A549 (cell line): ENCODE measurements around the gene ARAP2. TPM values are rescaled to one million over a fixed set of nuclear protein-coding genes. Genes with fewer than 3 reads are reported as not detected.

Experiments used
- ATAC-seq, 2 experiments: fragments of 200-7000 bp in 1 of 2; fragments of >200 bp in 1 of 2; cut with Nextera tagmentation in 1 of 2; cut with Tn5 transposase in 1 of 2; 3 replicates each; pipeline versions ENCODE4 v1.8.0 to v1.9.1; 2018 to 2020; ENCODE audit warnings: mild to moderate bottlenecking in 1 of 2, moderate library complexity in 1 of 2
- CTCF ChIA-PET: fragments of 300-600 bp; sonication (Branson Sonifier 250); formaldehyde crosslinking; extraction: SDS; loops from one replicate; lab custom pipeline; 2021; ENCODE audit warnings: antibody characterized with exemption, inconsistent platforms; lab: Yijun Ruan, JAX
- POLR2A ChIA-PET: fragments of 350-600 bp; formaldehyde crosslinking; extraction: SDS; loops from one replicate; lab custom pipeline; 2021; ENCODE audit warnings: antibody characterized with exemption, inconsistent platforms; lab: Yijun Ruan, JAX
- DNase-seq, 2 experiments: peaks; one replicate each; pipeline versions ENCODE4 v3.0.0 to v3.0.0-alpha.2; 2011 to 2016; ENCODE audit warnings: low read depth in 1 of 2, low spot score in 1 of 2
- FAIRE-seq: peaks from 2 replicates; lab custom pipeline; 2011; peaks lifted over from hg19 to GRCh38; lab: Jason Lieb, UNC
- H3K27ac ChIP-seq, 2 experiments: fragments of >200 bp; sonication (Bioruptor Twin); formaldehyde crosslinking; 3 replicates each; pipeline ENCODE4 v1.5.1; 2016 to 2017
- H3K4me1 ChIP-seq: fragments of >200 bp; sonication (Bioruptor Twin); formaldehyde crosslinking; 3 replicates; pipeline ENCODE4 v1.6.1; 2016
- H3K4me2 ChIP-seq: fragments of >200 bp; sonication (Bioruptor Twin); formaldehyde crosslinking; 3 replicates; pipeline ENCODE4 v1.6.1; 2016
- H3K4me3 ChIP-seq: fragments of >200 bp; sonication (Bioruptor Twin); formaldehyde crosslinking; 3 replicates; pipeline ENCODE4 v1.5.1; 2016
- H3K9me3 ChIP-seq: fragments of >200 bp; sonication (Bioruptor Twin); formaldehyde crosslinking; 3 replicates; pipeline ENCODE4 v1.6.1; 2016
- BHLHE40 ChIP-seq: IDR thresholded peaks from 2 replicates; pipeline ENCODE4 v1.6.1; 2012; ENCODE audit warnings: low read depth, low read length, inconsistent platforms
- CBX8 ChIP-seq: fragments of 200-600 bp; sonication (generic); IDR thresholded peaks from 2 replicates; pipeline ENCODE4 v1.6.1; 2016
- EP300 ChIP-seq, 2 experiments: fragments of >200 bp; sonication (Bioruptor Twin); formaldehyde crosslinking; IDR thresholded peaks; 2 replicates in 1 of 2; 3 replicates in 1 of 2; pipeline ENCODE4 v1.6.1; 2016 to 2017
- ESRRA ChIP-seq: fragments of 150-350 bp; IDR thresholded peaks from 2 replicates; pipeline ENCODE4 v1.6.1; 2014; ENCODE audit warnings: mild to moderate bottlenecking, low read length, borderline replicate concordance
- FOXS1 ChIP-seq: fragments of 250-450 bp; sonication (Bioruptor Pico); IDR thresholded peaks from 2 replicates; pipeline ENCODE4 v1.5.0; 2020; ENCODE audit warnings: mild to moderate bottlenecking, moderate library complexity
- HDAC2 ChIP-seq: fragments of 200-600 bp; sonication (generic); IDR thresholded peaks from 2 replicates; pipeline ENCODE4 v1.6.1; 2016
- HEYL ChIP-seq: fragments of 250-450 bp; sonication (Bioruptor Pico); IDR thresholded peaks from 2 replicates; pipeline ENCODE4 v1.8.0; 2021; ENCODE audit warnings: mild to moderate bottlenecking, moderate library complexity
- KDM5A ChIP-seq: fragments of 200-600 bp; sonication (generic); IDR thresholded peaks from 2 replicates; pipeline ENCODE4 v1.6.1; 2016; ENCODE audit warnings: antibody characterized with exemption, mild to moderate bottlenecking
- MAFK ChIP-seq: fragments of 450-650 bp; IDR thresholded peaks from 2 replicates; pipeline ENCODE4 v1.6.1; 2014; ENCODE audit not compliant: partially characterized antibody
- MAZ ChIP-seq: fragments of 150-350 bp; IDR thresholded peaks from 2 replicates; pipeline ENCODE4 v1.6.1; 2014; ENCODE audit warnings: antibody characterized with exemption, low read depth, low read length, borderline replicate concordance
- NFE2L2 ChIP-seq: fragments of 150-350 bp; conservative IDR thresholded peaks from 2 replicates; pipeline ENCODE4 v1.6.1; 2014; ENCODE audit warnings: low read length
- POLR2A ChIP-seq: IDR thresholded peaks from 2 replicates; pipeline ENCODE4 v1.6.1; 2012; ENCODE audit warnings: mild to moderate bottlenecking, low read length
- RNF2 ChIP-seq: fragments of 200-600 bp; sonication (generic); IDR thresholded peaks from 2 replicates; pipeline ENCODE4 v1.6.1; 2016; ENCODE audit warnings: low read depth, mild to moderate bottlenecking, antibody characterized with exemption, moderate library complexity, borderline replicate concordance
- SREBF2 ChIP-seq: fragments of 450-650 bp; IDR thresholded peaks from 2 replicates; pipeline ENCODE4 v1.6.1; 2014; ENCODE audit warnings: mild to moderate bottlenecking, moderate library complexity
- TP53 ChIP-seq: fragments of 250-450 bp; sonication (Bioruptor Pico); IDR thresholded peaks from 2 replicates; pipeline ENCODE4 v1.5.0; 2021; ENCODE audit warnings: mild to moderate bottlenecking, moderate library complexity
- WGBS: methylation state at CpG from one replicate; pipeline ENCODE4 v1.1.6; 2017; ENCODE audit errors: missing lambda C conversion rate; 5-methylcytosine and 5-hydroxymethylcytosine counted together
- polyA plus RNA-seq, 4 experiments: library from polyadenylated mRNA; depleted of rRNA in 3 of 4; stranded (reverse); fragments of >200 nt; fragmentation: RNase III in 1 of 4; extraction: RNeasy Plus Mini Kit Qiagen cat#74134 plus additional on column Dnase treatment in 1 of 4; gene quantifications; 2 replicates in 3 of 4; 3 replicates in 1 of 4; pipeline ENCODE4 v1.2.3, GENCODE V29; 2011 to 2017
- TF ChIP-seq, protein P1 (sequence below): fragments of >200 bp; sonication (Bioruptor Twin); formaldehyde crosslinking; IDR thresholded peaks from 3 replicates; pipeline ENCODE4 v1.6.1; 2016
- TF ChIP-seq, protein P2 (sequence below): fragments of >200 bp; sonication (Bioruptor Twin); formaldehyde crosslinking; IDR thresholded peaks from 3 replicates; pipeline ENCODE4 v1.5.1; 2016
- TF ChIP-seq, protein P3 (sequence below): IDR thresholded peaks from 2 replicates; pipeline ENCODE4 v1.6.1; 2012; ENCODE audit warnings: low read depth, borderline replicate concordance
- TF ChIP-seq, protein P4 (sequence below): fragments of 450-650 bp; IDR thresholded peaks from 2 replicates; pipeline ENCODE4 v1.6.1; 2014; ENCODE audit warnings: antibody characterized with exemption
- TF ChIP-seq, protein P5 (sequence below): fragments of 250-450 bp; sonication (Bioruptor Pico); IDR thresholded peaks from 2 replicates; pipeline ENCODE4 v1.5.0; 2021; ENCODE audit warnings: mild to moderate bottlenecking, moderate library complexity, borderline replicate concordance
- TF ChIP-seq, protein P6 (sequence below): fragments of 250-450 bp; sonication (Bioruptor Pico); IDR thresholded peaks from 2 replicates; pipeline ENCODE4 v1.5.0; 2020; ENCODE audit warnings: low read depth, mild to moderate bottlenecking, moderate library complexity

ARAP2 gene
- polyA plus RNA-seq, 2 of the 4 experiments (the other 2 are of a cell fraction) = 0.34 to 0.75 TPM

DNA sequence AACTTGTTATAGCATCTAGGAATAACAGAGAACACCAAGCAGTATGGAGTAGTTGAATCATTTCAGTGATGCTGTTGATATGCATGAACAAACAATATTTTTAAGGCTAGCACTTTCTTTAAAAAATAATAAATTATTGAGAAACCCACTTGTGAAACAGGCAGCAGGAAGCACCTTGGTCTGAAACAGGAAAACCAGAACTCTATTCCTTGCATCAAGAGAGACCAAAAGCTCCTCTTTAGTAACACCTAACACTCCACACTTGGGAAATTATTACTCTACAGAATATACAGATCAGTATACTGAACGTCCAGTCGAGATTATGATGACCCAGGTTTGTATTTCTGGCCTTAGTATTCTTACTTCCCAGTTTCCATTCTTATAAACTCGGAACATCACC lies 129.0 kb downstream of the ARAP2 start:
- no peak for FAIRE-seq
- CTCF ChIA-PET = no interaction called here

DNA sequence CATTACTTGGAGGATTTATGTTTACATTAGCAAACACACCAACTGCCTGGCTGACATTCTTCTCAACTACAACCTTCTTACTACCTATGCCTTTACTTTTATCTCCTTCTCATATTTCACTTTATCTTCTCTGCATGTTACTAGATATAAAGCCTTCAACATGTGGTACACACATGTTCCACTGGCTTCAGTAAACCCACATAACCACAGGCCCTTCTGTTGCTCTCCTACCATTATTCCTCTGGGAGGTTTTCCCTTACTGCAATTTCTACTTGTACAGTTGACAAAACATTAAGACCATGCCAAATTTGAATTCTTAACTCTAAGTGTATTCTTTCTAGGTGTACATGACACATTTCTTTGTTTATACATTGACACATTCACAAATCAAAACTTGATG lies 133.1 kb downstream of the ARAP2 start:
- ATAC-seq = no peak
- TF ChIP-seq HDAC2 (no peak), MAFK (no peak), SREBF2 (no peak)
- TF ChIP-seq, protein P1, sequence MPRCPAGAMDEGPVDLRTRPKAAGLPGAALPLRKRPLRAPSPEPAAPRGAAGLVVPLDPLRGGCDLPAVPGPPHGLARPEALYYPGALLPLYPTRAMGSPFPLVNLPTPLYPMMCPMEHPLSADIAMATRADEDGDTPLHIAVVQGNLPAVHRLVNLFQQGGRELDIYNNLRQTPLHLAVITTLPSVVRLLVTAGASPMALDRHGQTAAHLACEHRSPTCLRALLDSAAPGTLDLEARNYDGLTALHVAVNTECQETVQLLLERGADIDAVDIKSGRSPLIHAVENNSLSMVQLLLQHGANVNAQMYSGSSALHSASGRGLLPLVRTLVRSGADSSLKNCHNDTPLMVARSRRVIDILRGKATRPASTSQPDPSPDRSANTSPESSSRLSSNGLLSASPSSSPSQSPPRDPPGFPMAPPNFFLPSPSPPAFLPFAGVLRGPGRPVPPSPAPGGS = no peak
- Histone ChIP-seq H3K4me3 (no peak overlapping the region), H3K4me2 (no peak overlapping the region), H3K9me3 (no peaks in the 10 kb centered on the region), H3K4me1 (no peaks in the 10 kb centered on the region), H3K27ac (no peak overlapping the region)
- no peak for FAIRE-seq
- ChIA-PET CTCF (no interaction called here), POLR2A (no interaction called here)
- DNase-seq = no peak

More for the DNA sequence above, 129.0 kb downstream of the ARAP2 start:
- TF ChIP-seq, protein P2, sequence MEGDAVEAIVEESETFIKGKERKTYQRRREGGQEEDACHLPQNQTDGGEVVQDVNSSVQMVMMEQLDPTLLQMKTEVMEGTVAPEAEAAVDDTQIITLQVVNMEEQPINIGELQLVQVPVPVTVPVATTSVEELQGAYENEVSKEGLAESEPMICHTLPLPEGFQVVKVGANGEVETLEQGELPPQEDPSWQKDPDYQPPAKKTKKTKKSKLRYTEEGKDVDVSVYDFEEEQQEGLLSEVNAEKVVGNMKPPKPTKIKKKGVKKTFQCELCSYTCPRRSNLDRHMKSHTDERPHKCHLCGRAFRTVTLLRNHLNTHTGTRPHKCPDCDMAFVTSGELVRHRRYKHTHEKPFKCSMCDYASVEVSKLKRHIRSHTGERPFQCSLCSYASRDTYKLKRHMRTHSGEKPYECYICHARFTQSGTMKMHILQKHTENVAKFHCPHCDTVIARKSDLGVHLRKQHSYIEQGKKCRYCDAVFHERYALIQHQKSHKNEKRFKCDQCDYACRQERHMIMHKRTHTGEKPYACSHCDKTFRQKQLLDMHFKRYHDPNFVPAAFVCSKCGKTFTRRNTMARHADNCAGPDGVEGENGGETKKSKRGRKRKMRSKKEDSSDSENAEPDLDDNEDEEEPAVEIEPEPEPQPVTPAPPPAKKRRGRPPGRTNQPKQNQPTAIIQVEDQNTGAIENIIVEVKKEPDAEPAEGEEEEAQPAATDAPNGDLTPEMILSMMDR = no peak
- no peak for TF ChIP-seq TP53 (CRISPR knock-in tag)
- TF ChIP-seq ESRRA = no peak
- no peak for TF ChIP-seq HEYL (CRISPR knock-in tag)
- TF ChIP-seq MAZ = no peak
- no peak for TF ChIP-seq POLR2A
- TF ChIP-seq, protein P3, sequence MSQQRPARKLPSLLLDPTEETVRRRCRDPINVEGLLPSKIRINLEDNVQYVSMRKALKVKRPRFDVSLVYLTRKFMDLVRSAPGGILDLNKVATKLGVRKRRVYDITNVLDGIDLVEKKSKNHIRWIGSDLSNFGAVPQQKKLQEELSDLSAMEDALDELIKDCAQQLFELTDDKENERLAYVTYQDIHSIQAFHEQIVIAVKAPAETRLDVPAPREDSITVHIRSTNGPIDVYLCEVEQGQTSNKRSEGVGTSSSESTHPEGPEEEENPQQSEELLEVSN = no peak
- no peak for TF ChIP-seq EP300 (IDR thresholded peaks at IDR 0.05)
- TF ChIP-seq BHLHE40 = no peak
- TF ChIP-seq, protein P4, sequence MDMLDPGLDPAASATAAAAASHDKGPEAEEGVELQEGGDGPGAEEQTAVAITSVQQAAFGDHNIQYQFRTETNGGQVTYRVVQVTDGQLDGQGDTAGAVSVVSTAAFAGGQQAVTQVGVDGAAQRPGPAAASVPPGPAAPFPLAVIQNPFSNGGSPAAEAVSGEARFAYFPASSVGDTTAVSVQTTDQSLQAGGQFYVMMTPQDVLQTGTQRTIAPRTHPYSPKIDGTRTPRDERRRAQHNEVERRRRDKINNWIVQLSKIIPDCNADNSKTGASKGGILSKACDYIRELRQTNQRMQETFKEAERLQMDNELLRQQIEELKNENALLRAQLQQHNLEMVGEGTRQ = no peak
- TF ChIP-seq MAFK = no peak
- TF ChIP-seq, protein P5, sequence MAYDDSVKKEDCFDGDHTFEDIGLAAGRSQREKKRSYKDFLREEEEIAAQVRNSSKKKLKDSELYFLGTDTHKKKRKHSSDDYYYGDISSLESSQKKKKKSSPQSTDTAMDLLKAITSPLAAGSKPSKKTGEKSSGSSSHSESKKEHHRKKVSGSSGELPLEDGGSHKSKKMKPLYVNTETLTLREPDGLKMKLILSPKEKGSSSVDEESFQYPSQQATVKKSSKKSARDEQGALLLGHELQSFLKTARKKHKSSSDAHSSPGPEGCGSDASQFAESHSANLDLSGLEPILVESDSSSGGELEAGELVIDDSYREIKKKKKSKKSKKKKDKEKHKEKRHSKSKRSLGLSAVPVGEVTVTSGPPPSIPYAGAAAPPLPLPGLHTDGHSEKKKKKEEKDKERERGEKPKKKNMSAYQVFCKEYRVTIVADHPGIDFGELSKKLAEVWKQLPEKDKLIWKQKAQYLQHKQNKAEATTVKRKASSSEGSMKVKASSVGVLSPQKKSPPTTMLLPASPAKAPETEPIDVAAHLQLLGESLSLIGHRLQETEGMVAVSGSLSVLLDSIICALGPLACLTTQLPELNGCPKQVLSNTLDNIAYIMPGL (CRISPR knock-in tag) = no peak
- TF ChIP-seq NFE2L2 = no peak
- TF ChIP-seq, protein P1 = no peak
- Histone ChIP-seq H3K4me3 (no peak overlapping the region), H3K9me3 (no peaks in the 10 kb centered on the region), H3K27ac (no peak overlapping the region), H3K4me1 (no peaks in the 10 kb centered on the region), H3K4me2 (no peak overlapping the region)
- DNase-seq (no peak), ATAC-seq (no peak)
- POLR2A ChIA-PET = no interaction called here
- WGBS = 10% methylated on average over 3 of the region's 3 CpGs

DNA sequence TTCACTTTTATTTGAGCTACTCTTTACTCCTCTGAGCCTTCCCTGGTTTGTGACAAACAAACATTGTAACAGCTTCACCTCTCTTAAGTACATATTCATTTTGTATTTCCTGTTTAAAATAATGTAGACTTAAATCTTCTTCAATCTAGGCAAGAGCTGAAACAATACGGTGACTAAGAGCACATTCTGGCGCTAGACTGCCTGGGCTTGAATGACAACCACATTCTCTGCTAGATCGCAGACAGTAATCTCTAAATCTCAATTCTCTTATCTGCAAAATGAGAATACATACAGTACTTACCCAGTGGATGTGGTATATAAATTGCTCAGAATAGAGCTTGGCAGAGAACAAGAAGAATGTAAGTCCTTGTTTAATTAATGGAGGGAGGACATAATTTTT lies 144.8 kb downstream of the ARAP2 start:
- WGBS = 68% methylated on average over 3 of the region's 3 CpGs
- no peak for FAIRE-seq

More for the DNA sequence above, 144.8 kb downstream of the ARAP2 start:
- H3K4me2 ChIP-seq = no peak overlapping the region
- no peak overlapping the region for H3K27ac ChIP-seq
- DNase-seq = no peak
- H3K4me3 ChIP-seq = no peak overlapping the region
- ChIA-PET POLR2A (no interaction called here), CTCF (no interaction called here)
- ATAC-seq = no peak
- no peaks in the 10 kb centered on the region for H3K9me3 ChIP-seq
- TF ChIP-seq RNF2 (no peak), CBX8 (no peak), KDM5A (no peak), FOXS1 (CRISPR knock-in tag) (no peak), HDAC2 (no peak), BHLHE40 (no peak)
- TF ChIP-seq, protein P5 (CRISPR knock-in tag) = no peak
- TF ChIP-seq, protein P6, sequence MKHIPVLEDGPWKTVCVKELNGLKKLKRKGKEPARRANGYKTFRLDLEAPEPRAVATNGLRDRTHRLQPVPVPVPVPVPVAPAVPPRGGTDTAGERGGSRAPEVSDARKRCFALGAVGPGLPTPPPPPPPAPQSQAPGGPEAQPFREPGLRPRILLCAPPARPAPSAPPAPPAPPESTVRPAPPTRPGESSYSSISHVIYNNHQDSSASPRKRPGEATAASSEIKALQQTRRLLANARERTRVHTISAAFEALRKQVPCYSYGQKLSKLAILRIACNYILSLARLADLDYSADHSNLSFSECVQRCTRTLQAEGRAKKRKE (CRISPR knock-in tag) = no peak
- no peaks in the 10 kb centered on the region for H3K4me1 ChIP-seq
